Lung (tissue), 12 donors: ENCODE results near the gene TBC1D2. TPM values are rescaled to one million over a fixed set of nuclear protein-coding genes. Genes with fewer than 3 reads are reported as not detected.

Experiments
- ATAC-seq: fragments of 200-7000 bp; cut with Tn5 transposase; one replicate; pipeline ENCODE4 v1.9.1; 2020; ENCODE audit warnings: moderate number of reproducible peaks; ENCODE audit not compliant: insufficient read depth, low FRiP score
- DNase-seq, 3 donors: peaks; one replicate each; pipeline ENCODE4 v3.0.0-alpha.2; 2013 to 2017
- H3K27ac ChIP-seq, 2 donors: one replicate each; pipeline ENCODE4 v1.5.1; 2013; ENCODE audit warnings: mild to moderate bottlenecking in 2 of 2, moderate library complexity in 2 of 2, control low read depth in 1 of 2, inconsistent platforms in 1 of 2, low read depth in 1 of 2, low read length in 1 of 2
- H3K27me3 ChIP-seq, 3 donors: one replicate each; pipeline ENCODE4 v1.5.1; 2013; ENCODE audit warnings: low read length in 2 of 3; ENCODE audit not compliant: control insufficient read depth in 3 of 3, insufficient read depth in 3 of 3
- H3K36me3 ChIP-seq, 4 donors: one replicate each; pipeline ENCODE4 v1.5.1; 2013; ENCODE audit warnings: low read length in 4 of 4, mild to moderate bottlenecking in 1 of 4, moderate library complexity in 1 of 4; ENCODE audit not compliant: control insufficient read depth in 4 of 4, insufficient read depth in 4 of 4
- H3K4me1 ChIP-seq, 5 donors: one replicate each; pipeline ENCODE4 v1.5.1; 2013; ENCODE audit warnings: low read length in 5 of 5, mild to moderate bottlenecking in 2 of 5, moderate library complexity in 1 of 5; ENCODE audit not compliant: control insufficient read depth in 5 of 5, insufficient read depth in 5 of 5
- H3K4me3 ChIP-seq: one replicate; pipeline ENCODE4 v1.5.1; 2013; ENCODE audit warnings: mild to moderate bottlenecking, control low read depth, moderate library complexity
- H3K9ac ChIP-seq, 2 donors: one replicate each; pipeline ENCODE4 v1.5.1; 2013; ENCODE audit warnings: low read length in 2 of 2, control low read depth in 1 of 2; ENCODE audit not compliant: insufficient read depth in 1 of 2
- H3K9me3 ChIP-seq, 4 donors: one replicate each; pipeline ENCODE4 v1.5.1; 2013; ENCODE audit warnings: low read length in 3 of 4, mild to moderate bottlenecking in 1 of 4, moderate library complexity in 1 of 4; ENCODE audit not compliant: control insufficient read depth in 4 of 4, insufficient read depth in 3 of 4
- WGBS, 2 donors: extraction: QIAGEN DNeasy Blood & Tissue Kit; methylation state at CpG; one replicate each; pipeline ENCODE4 v1.1.7; 2013; 5-methylcytosine and 5-hydroxymethylcytosine counted together
- polyA plus RNA-seq, 2 donors: library from polyadenylated mRNA; stranded (reverse); fragments of 200-250 nt; gene quantifications; one replicate each; pipeline ENCODE4 v1.2.1, GENCODE V29; 2013
- total RNA-seq, 2 donors: library from RNA; depleted of rRNA in 1 of 2; stranded (reverse); fragments of >200 nt in 1 of 2; gene quantifications; one replicate each; pipeline ENCODE4 v1.2.1, GENCODE V29; 2014 to 2021
- TF ChIP-seq, protein P1 (sequence below): IDR thresholded peaks from 2 replicates; pipeline ENCODE4 v1.5.1; 2012; ENCODE audit warnings: mild to moderate bottlenecking; ENCODE audit errors: control extremely low read depth, extremely low read depth
- donor health status: control.
- donor health status: control.
- donor health status: Bipolar disorder and iron deficiency.
- donor health status: healthy.
- donor health status: DM: yes; HTN: yes; CAD: no.

The TBC1D2 gene
- total and polyA plus RNA-seq, 4 donors = 31.3 to 73.0 (median 56.1) TPM

- Histone ChIP-seq H3K4me3 (no peak overlapping the region), H3K36me3 (no peaks in the 10 kb centered on the region), H3K27ac (no peak overlapping the region), H3K9ac (no peak overlapping the region), H3K9me3 (no peaks in the 10 kb centered on the region), H3K27me3 (no peaks in the 10 kb centered on the region), H3K4me1 (peaks cover 0 to 8% (median 0%) of the 10 kb centered on the region in 5 donors)
- WGBS, 2 donors = 88% methylated on average over 9 of the region's 9 CpGs
- ATAC-seq (no peak), DNase-seq (no peak)
- TF ChIP-seq, protein P1, sequence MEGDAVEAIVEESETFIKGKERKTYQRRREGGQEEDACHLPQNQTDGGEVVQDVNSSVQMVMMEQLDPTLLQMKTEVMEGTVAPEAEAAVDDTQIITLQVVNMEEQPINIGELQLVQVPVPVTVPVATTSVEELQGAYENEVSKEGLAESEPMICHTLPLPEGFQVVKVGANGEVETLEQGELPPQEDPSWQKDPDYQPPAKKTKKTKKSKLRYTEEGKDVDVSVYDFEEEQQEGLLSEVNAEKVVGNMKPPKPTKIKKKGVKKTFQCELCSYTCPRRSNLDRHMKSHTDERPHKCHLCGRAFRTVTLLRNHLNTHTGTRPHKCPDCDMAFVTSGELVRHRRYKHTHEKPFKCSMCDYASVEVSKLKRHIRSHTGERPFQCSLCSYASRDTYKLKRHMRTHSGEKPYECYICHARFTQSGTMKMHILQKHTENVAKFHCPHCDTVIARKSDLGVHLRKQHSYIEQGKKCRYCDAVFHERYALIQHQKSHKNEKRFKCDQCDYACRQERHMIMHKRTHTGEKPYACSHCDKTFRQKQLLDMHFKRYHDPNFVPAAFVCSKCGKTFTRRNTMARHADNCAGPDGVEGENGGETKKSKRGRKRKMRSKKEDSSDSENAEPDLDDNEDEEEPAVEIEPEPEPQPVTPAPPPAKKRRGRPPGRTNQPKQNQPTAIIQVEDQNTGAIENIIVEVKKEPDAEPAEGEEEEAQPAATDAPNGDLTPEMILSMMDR = no peak
Observed at GRCh38 chr9:98182069-98182820, 73.2 kb downstream of the TBC1D2 start.

GRCh38 chr9:98181746-98182068 lies 73.7 kb downstream of the TBC1D2 start:
- TF ChIP-seq, protein P1 = no peak
- Histone ChIP-seq H3K27ac (no peak overlapping the region), H3K27me3 (no peaks in the 10 kb centered on the region), H3K9me3 (no peaks in the 10 kb centered on the region), H3K4me1 (peaks cover 0 to 8% (median 0%) of the 10 kb centered on the region in 5 donors), H3K9ac (no peak overlapping the region), H3K36me3 (no peaks in the 10 kb centered on the region), H3K4me3 (no peak overlapping the region)
- ATAC-seq = no peak
- 94 to 96% methylated on average over 5 of the region's 5 CpGs for WGBS, 2 donors
- no peak for DNase-seq

- Histone ChIP-seq H3K9me3 (no peaks in the 10 kb centered on the region), H3K4me1 (peaks cover 0 to 8% (median 0%) of the 10 kb centered on the region in 5 donors), H3K36me3 (no peaks in the 10 kb centered on the region), H3K27ac (no peak overlapping the region), H3K9ac (no peak overlapping the region), H3K27me3 (no peaks in the 10 kb centered on the region), H3K4me3 (no peak overlapping the region)
- 92 to 97% methylated on average over 6 of the region's 6 CpGs for WGBS, 2 donors
- TF ChIP-seq, protein P1 = no peak
- DNase-seq (no peak), ATAC-seq (no peak)
Observed at GRCh38 chr9:98180996-98181395, 74.5 kb downstream of the TBC1D2 start.
